Neuron (in vitro differentiated cells): ENCODE results near the gene C1QTNF5.
"Not testable (repeated sequence)": the region's sequence is repeated elsewhere in the genome, so short reads cannot be mapped to it uniquely, and the experiment has no call there.

Experiments used
- H2AFZ ChIP-seq: one replicate; pipeline ENCODE4 v1.6.1; 2013; ENCODE audit warnings: low read depth, mild to moderate bottlenecking, inconsistent platforms, low read length, moderate library complexity
- H3K27me3 ChIP-seq: one replicate; pipeline ENCODE4 v1.6.1; 2013; ENCODE audit warnings: low read length; ENCODE audit not compliant: insufficient read depth
- H3K36me3 ChIP-seq: one replicate; pipeline ENCODE4 v1.6.1; 2013; ENCODE audit warnings: low read length; ENCODE audit not compliant: insufficient read depth
- H3K4me1 ChIP-seq: one replicate; pipeline ENCODE4 v1.6.1; 2013; ENCODE audit warnings: low read length; ENCODE audit not compliant: insufficient read depth
- H3K4me3 ChIP-seq: 2 replicates; pipeline ENCODE4 v1.5.1; 2013; ENCODE audit warnings: mild to moderate bottlenecking, low read length, moderate library complexity
- H3K9me3 ChIP-seq: one replicate; pipeline ENCODE4 v1.6.1; 2013; ENCODE audit warnings: low read length

Gene C1QTNF5

GRCh38 chr11:119340335-119341221 is at the start of gene C1QTNF5:
Gene C1QTNF5 (minus strand): TSS chr11:119340883. CDS start chr11:119340397, 486 bp downstream.
- Histone ChIP-seq H3K27me3 (peaks cover 39% of the 10 kb centered on the region), H3K36me3 (peaks cover 8% of the 10 kb centered on the region), H3K4me3 (peak within 1 kb of the TSS; percentile 34)

DNA sequence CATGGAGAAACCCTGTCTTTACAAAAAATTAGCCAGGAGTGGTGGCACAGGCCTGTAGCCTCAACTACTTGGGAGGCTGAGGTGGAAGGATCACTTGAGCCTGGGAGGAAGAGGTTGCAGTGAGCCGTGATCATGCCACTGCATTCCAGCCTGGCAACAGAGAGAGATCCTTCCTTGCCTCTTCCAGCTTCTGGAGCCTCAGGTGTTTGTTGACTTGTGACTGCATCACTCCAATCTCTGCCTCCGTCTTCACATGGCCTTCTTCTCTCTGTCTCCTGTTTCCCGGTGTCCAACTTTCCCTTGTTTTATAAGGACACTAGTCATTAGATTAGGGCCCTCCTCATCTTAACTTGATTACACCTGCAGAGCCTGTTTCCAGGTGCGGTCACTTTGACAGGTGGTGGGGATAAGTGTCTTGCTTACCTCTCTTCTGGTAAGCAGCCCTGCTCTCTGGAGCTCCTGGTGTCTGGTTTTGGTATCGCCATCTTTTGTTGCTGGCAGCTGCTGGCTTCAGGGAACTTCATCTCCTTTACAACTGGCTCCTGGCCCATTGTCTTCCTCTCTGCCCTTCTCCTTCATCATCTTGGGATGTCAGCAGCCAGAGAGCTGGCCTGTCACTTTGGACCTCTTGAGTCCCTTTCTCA is 49.0 kb upstream of the C1QTNF5 start:
- no peak overlapping the region for H3K4me3 ChIP-seq
- H3K9me3 ChIP-seq: no peaks in the 10 kb centered on the region
- H3K36me3 ChIP-seq: no peaks in the 10 kb centered on the region
- no peak overlapping the region for H2AFZ ChIP-seq
- H3K4me1 ChIP-seq: peaks cover 5% of the 10 kb centered on the region
- H3K27me3 ChIP-seq: peaks cover 2% of the 10 kb centered on the region

More at GRCh38 chr11:119340335-119341221, at the start of gene C1QTNF5:
- H3K4me1 ChIP-seq: peaks cover 35% of the 10 kb centered on the region
- peak within 1 kb of the TSS; percentile 50 for H2AFZ ChIP-seq
- H3K9me3 ChIP-seq: no peaks in the 10 kb centered on the region

- Histone ChIP-seq H2AFZ (no peak overlapping the region), H3K27me3 (peaks cover 4% of the 10 kb centered on the region), H3K4me1 (peaks cover 5% of the 10 kb centered on the region), H3K9me3 (no peaks in the 10 kb centered on the region), H3K4me3 (no peak overlapping the region), H3K36me3 (no peaks in the 10 kb centered on the region)
Measured at GRCh38 chr11:119388103-119388502, 47.4 kb upstream of the C1QTNF5 start.

- H3K4me1 ChIP-seq: peaks cover 15% of the 10 kb centered on the region
- no peak overlapping the region for H2AFZ ChIP-seq
- no peaks in the 10 kb centered on the region for H3K9me3 ChIP-seq
- H3K36me3 ChIP-seq: no peaks in the 10 kb centered on the region
- peaks cover 12% of the 10 kb centered on the region for H3K27me3 ChIP-seq
- H3K4me3 ChIP-seq: no peak overlapping the region
Measured at GRCh38 chr11:119384332-119384731, 43.6 kb upstream of the C1QTNF5 start.

DNA sequence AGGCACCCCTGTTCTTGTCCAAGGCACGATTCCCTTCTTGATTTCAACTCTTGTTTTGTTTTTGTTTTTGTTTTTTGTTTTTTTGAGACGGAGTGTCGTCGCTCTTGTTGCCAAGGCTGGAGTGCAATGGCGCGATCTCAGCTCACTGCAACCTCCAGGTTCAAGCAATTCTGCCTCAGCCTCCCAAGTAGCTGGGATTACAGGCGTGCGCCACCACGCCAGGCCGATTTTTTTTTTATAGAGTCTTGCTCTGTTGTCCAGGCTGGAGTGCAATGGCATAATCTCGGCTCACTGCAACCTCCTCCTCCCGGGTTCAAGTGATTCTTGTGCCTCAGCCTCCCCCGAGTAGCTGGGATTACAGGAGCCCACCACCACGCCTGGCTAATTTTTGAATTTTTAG is 41.8 kb upstream of the C1QTNF5 start:
- H3K4me1 ChIP-seq: peaks cover 21% of the 10 kb centered on the region
- H3K4me3 ChIP-seq, H3K9me3 ChIP-seq, H2AFZ ChIP-seq, H3K36me3 ChIP-seq: not testable (repeated sequence)
- peaks cover 17% of the 10 kb centered on the region for H3K27me3 ChIP-seq

GRCh38 chr11:119382101-119382500 is 41.4 kb upstream of the C1QTNF5 start:
- no peaks in the 10 kb centered on the region for H3K9me3 ChIP-seq
- no peaks in the 10 kb centered on the region for H3K36me3 ChIP-seq
- H2AFZ ChIP-seq: peak overlapping the region; percentile 63
- peaks cover 24% of the 10 kb centered on the region for H3K4me1 ChIP-seq
- H3K27me3 ChIP-seq: peaks cover 20% of the 10 kb centered on the region
- peak overlapping the region; percentile 52 for H3K4me3 ChIP-seq

- peak within 1 kb of the TSS; percentile 52 for H3K4me3 ChIP-seq
- H3K9me3 ChIP-seq: no peaks in the 10 kb centered on the region
- H2AFZ ChIP-seq: peak within 1 kb of the TSS; percentile 63
- peaks cover 30% of the 10 kb centered on the region for H3K4me1 ChIP-seq
- H3K27me3 ChIP-seq: peaks cover 20% of the 10 kb centered on the region
- no peaks in the 10 kb centered on the region for H3K36me3 ChIP-seq
Measured at GRCh38 chr11:119381181-119381988, 40.7 kb upstream of the C1QTNF5 start, which contains the start of gene USP2. Gene USP2 (minus strand): TSS chr11:119381690. CDS start chr11:119373480, 8,210 bp downstream.

- Histone ChIP-seq H3K27me3 (peaks cover 20% of the 10 kb centered on the region), H3K9me3 (no peaks in the 10 kb centered on the region), H3K36me3 (no peaks in the 10 kb centered on the region), H3K4me3 (peak overlapping the region; percentile 52), H2AFZ (peak overlapping the region; percentile 56), H3K4me1 (peaks cover 36% of the 10 kb centered on the region)
Measured at GRCh38 chr11:119380827-119381180, 40.1 kb upstream of the C1QTNF5 start.

DNA sequence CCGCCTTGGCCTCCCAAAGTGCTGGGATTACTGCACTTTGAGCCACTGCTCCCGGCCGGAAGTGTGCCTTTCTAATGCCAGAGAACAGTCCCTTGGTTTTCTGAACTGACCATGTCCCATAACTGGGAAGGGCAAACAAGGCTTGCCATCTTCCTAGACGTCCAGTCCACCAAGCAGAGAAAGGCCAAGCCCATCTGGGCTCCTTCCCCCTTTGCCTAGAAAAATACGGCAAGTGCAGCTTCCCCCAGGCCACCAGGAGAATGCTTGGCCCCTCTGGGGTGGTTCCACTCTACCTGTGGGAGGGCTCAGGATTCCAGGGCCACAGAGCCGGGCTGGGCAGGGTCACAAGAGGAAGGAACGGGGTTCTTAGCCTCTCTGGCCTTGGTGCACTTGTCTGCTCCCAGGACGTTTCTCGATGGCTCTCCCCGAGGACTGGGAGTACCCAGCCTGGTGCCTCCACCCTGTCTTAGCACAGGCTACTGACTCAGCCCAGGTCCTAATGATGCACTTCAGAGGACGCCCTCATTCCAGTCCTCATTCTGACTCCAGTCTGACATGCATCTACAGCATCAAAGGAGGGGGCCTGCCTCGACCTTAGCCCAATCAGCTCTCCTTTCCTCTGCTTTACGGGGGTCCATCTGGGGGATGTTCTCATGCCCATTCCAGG is 39.6 kb upstream of the C1QTNF5 start:
- H3K4me1 ChIP-seq: peaks cover 41% of the 10 kb centered on the region
- peaks cover 20% of the 10 kb centered on the region for H3K27me3 ChIP-seq
- H2AFZ ChIP-seq: no peak overlapping the region
- no peaks in the 10 kb centered on the region for H3K9me3 ChIP-seq
- peak overlapping the region; percentile 52 for H3K4me3 ChIP-seq
- no peaks in the 10 kb centered on the region for H3K36me3 ChIP-seq

DNA sequence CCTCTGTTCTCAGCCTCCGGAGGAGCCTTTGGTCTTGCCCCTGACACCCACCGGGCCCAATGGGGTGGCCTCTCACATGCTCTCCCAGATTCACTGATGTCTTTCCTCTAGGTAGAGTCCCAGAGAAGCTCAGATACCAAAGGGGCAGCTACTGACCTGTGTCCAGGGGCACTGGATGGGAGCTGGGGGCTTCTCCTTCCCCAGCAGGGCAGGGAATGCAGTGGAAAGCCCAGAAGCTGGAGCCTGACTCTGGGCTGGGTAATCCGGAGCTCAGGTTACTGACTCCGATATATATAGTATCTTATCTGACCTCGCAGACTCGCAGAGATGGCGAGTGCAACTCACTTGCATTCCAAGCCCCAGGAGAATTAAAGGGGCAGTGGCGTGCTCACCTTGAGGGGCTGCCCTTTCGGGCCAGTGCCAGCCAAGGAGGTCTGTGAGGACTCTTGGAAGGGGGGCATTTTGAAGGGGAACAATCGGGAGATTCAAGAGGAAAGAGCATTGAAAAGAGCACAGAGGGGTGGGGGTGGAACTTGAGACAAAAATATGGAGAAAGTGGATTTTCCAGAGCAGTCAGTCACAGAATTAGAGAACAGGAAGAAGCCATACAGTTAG is 38.3 kb upstream of the C1QTNF5 start:
- no peak overlapping the region for H2AFZ ChIP-seq
- no peak overlapping the region for H3K4me3 ChIP-seq
- peaks cover 20% of the 10 kb centered on the region for H3K27me3 ChIP-seq
- peaks cover 52% of the 10 kb centered on the region for H3K4me1 ChIP-seq
- no peaks in the 10 kb centered on the region for H3K36me3 ChIP-seq
- no peaks in the 10 kb centered on the region for H3K9me3 ChIP-seq

DNA sequence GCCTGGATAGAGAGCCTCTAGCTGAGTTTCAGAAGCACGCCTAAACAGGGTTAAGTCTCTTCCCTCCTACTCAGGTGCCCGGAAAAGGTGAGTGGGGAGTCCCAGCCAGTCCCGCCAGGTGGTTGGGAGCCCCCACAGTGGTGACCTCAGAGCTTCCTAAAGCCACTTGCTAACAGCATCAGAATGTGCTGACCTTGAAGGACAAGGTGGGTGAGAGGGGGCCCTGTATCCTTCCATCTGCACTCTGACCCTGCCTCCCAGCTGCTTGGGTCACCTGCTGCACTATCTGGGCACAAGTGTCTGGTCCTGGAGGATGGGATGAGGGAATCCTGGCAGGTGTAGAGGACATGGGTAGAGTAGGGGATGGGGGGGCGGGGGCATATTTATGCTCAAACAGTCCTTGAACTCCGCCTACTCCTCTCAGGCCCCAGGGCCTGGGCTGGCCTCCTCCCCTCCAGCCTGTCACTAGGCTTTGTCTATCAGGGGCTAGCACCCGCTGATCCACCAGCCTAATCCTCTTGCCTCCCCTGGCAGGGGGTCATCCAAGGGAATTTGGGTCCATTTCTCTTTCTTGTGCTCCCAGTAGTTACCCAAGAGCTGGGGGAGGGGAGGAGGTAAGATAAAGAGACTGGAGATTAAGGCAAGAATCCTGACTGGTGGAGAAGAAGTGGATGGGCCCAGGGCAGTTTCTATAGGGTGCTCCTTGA is 37.4 kb upstream of the C1QTNF5 start:
- H2AFZ ChIP-seq: no peak overlapping the region
- H3K4me3 ChIP-seq: no peak overlapping the region
- H3K9me3 ChIP-seq: no peaks in the 10 kb centered on the region
- no peaks in the 10 kb centered on the region for H3K36me3 ChIP-seq
- H3K27me3 ChIP-seq: peaks cover 16% of the 10 kb centered on the region
- H3K4me1 ChIP-seq: peaks cover 52% of the 10 kb centered on the region
